ENCODE results near the gene MAPK4. TPM values are rescaled to one million over a fixed set of nuclear protein-coding genes. Genes with fewer than 3 reads are reported as not detected.

The MAPK4 gene
- total and polyA plus RNA-seq, 9 donors: 0.80 to 21.7 (median 3.4) TPM

DNA sequence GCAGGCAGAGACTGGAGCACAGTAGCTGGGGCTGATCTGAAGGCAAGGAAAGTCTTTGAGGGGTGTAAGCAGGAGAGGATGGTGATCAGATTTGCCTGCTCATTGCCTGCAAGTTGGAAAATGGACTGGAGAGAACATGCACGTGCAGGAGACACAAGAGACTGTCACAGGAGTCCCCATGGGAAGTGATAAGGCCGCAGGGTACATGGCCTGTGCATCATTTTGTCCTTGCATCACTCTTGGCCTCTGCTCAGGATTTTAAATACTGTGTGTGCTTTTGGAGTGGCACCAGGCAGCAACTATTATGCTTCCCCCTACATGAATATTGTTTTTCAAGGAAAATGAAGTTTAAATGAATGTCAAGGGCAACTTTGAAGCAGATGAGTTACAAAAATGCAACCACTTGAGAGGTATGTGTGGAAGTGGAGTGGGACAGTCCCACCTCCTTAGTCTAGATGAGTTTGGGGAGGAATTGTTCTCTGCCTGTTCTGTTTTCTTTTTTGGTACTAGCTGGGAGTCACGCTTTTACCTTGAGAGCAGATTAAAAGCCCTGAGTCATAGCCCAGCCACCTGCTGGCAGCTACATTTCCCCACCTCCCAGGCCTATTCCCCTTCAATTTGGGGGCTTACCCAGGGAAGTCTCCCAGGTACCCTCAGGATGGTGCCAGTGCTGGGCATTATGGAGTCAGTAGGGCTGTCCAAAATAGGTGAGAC, 19.3 kb downstream of the MAPK4 start:
- no peak for DNase-seq
- no peak overlapping the region for H3K27ac ChIP-seq
- intact Hi-C loops (cut with DNase I): no loop called here

DNA sequence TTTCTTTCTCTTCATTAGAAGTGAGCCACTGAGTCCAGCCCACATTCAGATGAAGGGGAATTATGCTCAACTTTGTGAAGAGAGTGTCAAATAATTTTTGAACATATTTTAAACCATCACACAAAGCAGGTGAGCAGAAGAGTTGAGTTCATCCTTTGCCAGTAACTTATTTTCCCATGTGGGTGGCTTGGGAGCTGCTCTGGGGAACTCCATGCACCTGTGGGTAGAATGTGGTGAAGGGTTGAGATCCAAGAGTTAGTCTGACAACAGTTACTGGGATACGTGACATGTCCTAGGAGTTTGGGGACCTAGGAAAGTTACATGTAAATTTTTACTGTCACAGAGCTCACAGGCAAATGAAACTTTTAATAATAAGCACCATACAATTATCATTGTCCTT, 21.6 kb downstream of the MAPK4 start:
- intact Hi-C loops (cut with DNase I): no loop called here
- Histone ChIP-seq H3K4me3 (no peak overlapping the region), H3K27me3 (no peaks in the 10 kb centered on the region), H3K27ac (no peak overlapping the region), H3K36me3 (no peaks in the 10 kb centered on the region), H3K9me3 (no peaks in the 10 kb centered on the region), H3K4me1 (ENCODE audit: insufficient read depth) (no peaks in the 10 kb centered on the region)
- no peak for DNase-seq
- TF ChIP-seq, protein P1, sequence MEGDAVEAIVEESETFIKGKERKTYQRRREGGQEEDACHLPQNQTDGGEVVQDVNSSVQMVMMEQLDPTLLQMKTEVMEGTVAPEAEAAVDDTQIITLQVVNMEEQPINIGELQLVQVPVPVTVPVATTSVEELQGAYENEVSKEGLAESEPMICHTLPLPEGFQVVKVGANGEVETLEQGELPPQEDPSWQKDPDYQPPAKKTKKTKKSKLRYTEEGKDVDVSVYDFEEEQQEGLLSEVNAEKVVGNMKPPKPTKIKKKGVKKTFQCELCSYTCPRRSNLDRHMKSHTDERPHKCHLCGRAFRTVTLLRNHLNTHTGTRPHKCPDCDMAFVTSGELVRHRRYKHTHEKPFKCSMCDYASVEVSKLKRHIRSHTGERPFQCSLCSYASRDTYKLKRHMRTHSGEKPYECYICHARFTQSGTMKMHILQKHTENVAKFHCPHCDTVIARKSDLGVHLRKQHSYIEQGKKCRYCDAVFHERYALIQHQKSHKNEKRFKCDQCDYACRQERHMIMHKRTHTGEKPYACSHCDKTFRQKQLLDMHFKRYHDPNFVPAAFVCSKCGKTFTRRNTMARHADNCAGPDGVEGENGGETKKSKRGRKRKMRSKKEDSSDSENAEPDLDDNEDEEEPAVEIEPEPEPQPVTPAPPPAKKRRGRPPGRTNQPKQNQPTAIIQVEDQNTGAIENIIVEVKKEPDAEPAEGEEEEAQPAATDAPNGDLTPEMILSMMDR (IDR thresholded peaks at IDR 0.05): no peak
- TF ChIP-seq POLR2A (IDR thresholded peaks at IDR 0.05): no peak
- no peak for TF ChIP-seq EP300 (IDR thresholded peaks at IDR 0.05)
- 89 to 100% (median 94%) methylated on average over 1 of the region's 1 CpG for WGBS, 3 donors

More for the DNA sequence above, 19.3 kb downstream of the MAPK4 start:
- TF ChIP-seq EP300 (IDR thresholded peaks at IDR 0.05) (no peak), POLR2A (IDR thresholded peaks at IDR 0.05) (no peak)
- TF ChIP-seq, protein P1 (IDR thresholded peaks at IDR 0.05): no peak
- H3K27me3 ChIP-seq: no peaks in the 10 kb centered on the region
- H3K9me3 ChIP-seq: no peaks in the 10 kb centered on the region
- H3K4me1 ChIP-seq (ENCODE audit: insufficient read depth): no peaks in the 10 kb centered on the region
- no peaks in the 10 kb centered on the region for H3K36me3 ChIP-seq
- no peak overlapping the region for H3K4me3 ChIP-seq
- 64 to 71% (median 66%) methylated on average over 3 of the region's 3 CpGs for WGBS, 3 donors

DNA sequence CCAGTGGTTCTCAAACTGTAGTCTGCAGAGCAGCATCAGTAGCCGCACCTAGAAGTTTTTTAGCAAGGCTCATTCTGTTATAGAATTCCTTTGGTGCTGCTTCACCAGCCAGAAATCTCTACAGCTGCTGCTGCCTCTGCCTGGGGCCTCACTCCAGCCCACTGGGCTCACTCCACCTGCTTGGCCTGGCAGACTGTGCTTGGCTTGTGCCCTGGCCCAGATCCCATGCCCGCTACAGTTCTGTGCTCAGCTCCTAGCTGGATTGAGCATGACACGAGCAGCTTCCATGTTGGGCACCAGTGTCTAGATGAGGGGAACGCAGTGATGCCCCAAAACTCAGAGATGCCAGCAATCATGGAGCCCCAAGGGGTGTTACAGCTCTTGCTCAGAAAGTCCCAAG, 22.6 kb downstream of the MAPK4 start:
- Histone ChIP-seq H3K27me3 (no peaks in the 10 kb centered on the region), H3K9me3 (no peaks in the 10 kb centered on the region), H3K4me1 (ENCODE audit: insufficient read depth) (no peaks in the 10 kb centered on the region), H3K36me3 (no peaks in the 10 kb centered on the region), H3K4me3 (no peak overlapping the region), H3K27ac (no peak overlapping the region)
- intact Hi-C loops (cut with DNase I): no loop called here
- DNase-seq: no peak
- TF ChIP-seq EP300 (IDR thresholded peaks at IDR 0.05) (no peak), POLR2A (IDR thresholded peaks at IDR 0.05) (no peak)
- TF ChIP-seq, protein P1 (IDR thresholded peaks at IDR 0.05): no peak
- WGBS, 3 donors: 88 to 97% (median 89%) methylated on average over 4 of the region's 4 CpGs

DNA sequence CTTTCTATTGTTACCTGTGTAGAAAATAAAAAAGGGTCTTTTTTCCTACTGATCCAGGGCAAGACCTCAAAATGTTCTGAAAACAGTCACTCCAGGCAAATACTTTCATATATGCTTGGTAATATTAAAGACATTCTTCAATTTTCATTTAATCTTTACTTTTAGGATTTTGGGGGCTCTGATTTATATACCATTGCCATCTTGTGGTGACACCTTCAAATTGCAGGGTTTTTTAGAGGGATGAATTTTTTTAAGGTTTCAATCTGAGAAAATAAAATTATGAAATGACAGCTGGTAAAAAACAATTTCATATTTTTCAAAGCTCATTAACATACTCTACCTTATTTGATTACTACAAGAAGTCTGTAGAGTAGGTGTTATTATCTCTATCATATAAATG, 26.8 kb downstream of the MAPK4 start:
- Histone ChIP-seq H3K36me3 (no peaks in the 10 kb centered on the region), H3K27ac (no peak overlapping the region), H3K4me3 (no peak overlapping the region), H3K27me3 (no peaks in the 10 kb centered on the region), H3K9me3 (no peaks in the 10 kb centered on the region), H3K4me1 (ENCODE audit: insufficient read depth) (no peaks in the 10 kb centered on the region)
- TF ChIP-seq EP300 (IDR thresholded peaks at IDR 0.05): no peak
- TF ChIP-seq, protein P1 (IDR thresholded peaks at IDR 0.05): no peak
- no peak for TF ChIP-seq POLR2A (IDR thresholded peaks at IDR 0.05)
- no peak for DNase-seq
- intact Hi-C loops (cut with DNase I): no loop called here
